C4-2B (cell line): Measurements from ENCODE around the gene SCNN1A.

Experiments used
- CTCF ChIP-seq: fragments of 450-650 bp; conservative IDR thresholded peaks from 2 replicates; pipeline ENCODE4 v1.5.1; 2017; ENCODE audit warnings: mild to moderate bottlenecking
- ZFX ChIP-seq: fragments of 450-650 bp; IDR thresholded peaks from 2 replicates; pipeline ENCODE4 v1.6.1; 2017

GRCh38 chr12:6363010-6363329 lies 12.4 kb downstream of the SCNN1A start:
- TF ChIP-seq CTCF, result no peak
- TF ChIP-seq ZFX, result no peak
